Mesenchymal stem cell (in vitro differentiated cells and primary cell): ENCODE results near the gene GALNT2.

ENCODE experiments used
- DNase-seq: peaks from one replicate; pipeline ENCODE4 v3.0.0-alpha.2; 2013
- H2AFZ ChIP-seq: one replicate; pipeline ENCODE4 v1.6.1; 2013; ENCODE audit warnings: low read depth, mild to moderate bottlenecking, control low read depth, inconsistent platforms, low read length, moderate library complexity
- H2AK5ac ChIP-seq: 2 replicates; pipeline ENCODE4 v1.6.1; 2013; ENCODE audit warnings: low read length, moderate library complexity, mild to moderate bottlenecking, inconsistent platforms; ENCODE audit not compliant: severe bottlenecking
- H2BK120ac ChIP-seq: one replicate; pipeline ENCODE4 v1.6.1; 2013; ENCODE audit warnings: low read depth, mild to moderate bottlenecking, inconsistent platforms, low read length, moderate library complexity
- H2BK12ac ChIP-seq, 2 experiments: one replicate each; pipeline ENCODE4 v1.6.1; 2013; ENCODE audit warnings: inconsistent platforms in 2 of 2, low read length in 2 of 2, mild to moderate bottlenecking in 2 of 2, moderate library complexity in 2 of 2, control low read depth in 1 of 2
- H2BK15ac ChIP-seq: one replicate; pipeline ENCODE4 v1.6.1; 2013; ENCODE audit warnings: mild to moderate bottlenecking, low read depth, inconsistent platforms; ENCODE audit not compliant: poor library complexity, severe bottlenecking
- H2BK5ac ChIP-seq: 2 replicates; pipeline ENCODE4 v1.6.1; 2013; ENCODE audit warnings: low read depth, mild to moderate bottlenecking, low read length, control low read depth, inconsistent platforms; ENCODE audit not compliant: poor library complexity, severe bottlenecking
- H3K14ac ChIP-seq, 2 experiments: one replicate each; pipeline ENCODE4 v1.6.1; 2013; ENCODE audit warnings: inconsistent platforms in 2 of 2, low read length in 2 of 2, control low read depth in 1 of 2, mild to moderate bottlenecking in 1 of 2, moderate library complexity in 1 of 2
- H3K18ac ChIP-seq, 2 experiments: one replicate each; pipeline ENCODE4 v1.6.1; 2013; ENCODE audit warnings: inconsistent platforms in 2 of 2, low read length in 2 of 2, control low read depth in 1 of 2, low read depth in 1 of 2, mild to moderate bottlenecking in 1 of 2
- H3K23ac ChIP-seq, 2 experiments: one replicate each; pipeline ENCODE4 v1.6.1; 2013; ENCODE audit warnings: inconsistent platforms in 2 of 2, low read length in 2 of 2, mild to moderate bottlenecking in 2 of 2, moderate library complexity in 2 of 2, control low read depth in 1 of 2
- H3K27ac ChIP-seq: 2 replicates; pipeline ENCODE4 v1.5.1; 2013; ENCODE audit warnings: mild to moderate bottlenecking, moderate library complexity, low read length, control low read depth, inconsistent platforms; ENCODE audit not compliant: poor library complexity, severe bottlenecking
- H3K27me3 ChIP-seq, 2 experiments: 2 replicates each; pipeline versions ENCODE4 v1.6.1 to v1.7.0; 2013; ENCODE audit warnings: low read length in 2 of 2, mild to moderate bottlenecking in 2 of 2, moderate library complexity in 2 of 2, control low read depth in 1 of 2, inconsistent platforms in 1 of 2; ENCODE audit not compliant: control insufficient read depth in 1 of 2, insufficient read depth in 1 of 2
- H3K36me3 ChIP-seq, 2 experiments: 2 replicates each; pipeline versions ENCODE4 v1.6.1 to v1.7.0; 2013; ENCODE audit warnings: low read length in 2 of 2, control low read depth in 1 of 2, inconsistent platforms in 1 of 2, low read depth in 1 of 2, mild to moderate bottlenecking in 1 of 2; ENCODE audit not compliant: insufficient read depth in 2 of 2, control insufficient read depth in 1 of 2
- H3K4ac ChIP-seq, 2 experiments: one replicate each; pipeline ENCODE4 v1.6.1; 2013; ENCODE audit warnings: inconsistent platforms in 2 of 2, low read length in 2 of 2, mild to moderate bottlenecking in 2 of 2, moderate library complexity in 2 of 2, control low read depth in 1 of 2, low read depth in 1 of 2
- H3K4me1 ChIP-seq: 2 replicates; pipeline ENCODE4 v1.6.1; 2013; ENCODE audit warnings: low read depth, low read length, control low read depth; ENCODE audit not compliant: control insufficient read depth, insufficient read depth
- H3K4me2 ChIP-seq: 2 replicates; pipeline ENCODE4 v1.6.1; 2013; ENCODE audit warnings: low read length, mild to moderate bottlenecking, inconsistent platforms; ENCODE audit not compliant: poor library complexity, severe bottlenecking
- H3K4me3 ChIP-seq, 2 experiments: 2 replicates each; pipeline versions ENCODE4 v1.5.1 to v1.7.0; 2013; ENCODE audit warnings: low read length in 2 of 2, mild to moderate bottlenecking in 2 of 2, control low read depth in 1 of 2, low read depth in 1 of 2; ENCODE audit not compliant: insufficient read depth in 1 of 2
- H3K79me1 ChIP-seq: replicated peaks from 2 replicates; pipeline ENCODE4 v1.6.1; 2013; ENCODE audit warnings: mild to moderate bottlenecking, control low read depth, low read length, inconsistent platforms; ENCODE audit not compliant: poor library complexity, severe bottlenecking
- H3K9ac ChIP-seq: 2 replicates; pipeline ENCODE4 v1.7.0; 2013; ENCODE audit warnings: mild to moderate bottlenecking, low read length, moderate library complexity
- H3K9me3 ChIP-seq: 2 replicates; pipeline ENCODE4 v1.7.0; 2013; ENCODE audit warnings: mild to moderate bottlenecking, low read length; ENCODE audit not compliant: control insufficient read depth
- H4K8ac ChIP-seq: one replicate; pipeline ENCODE4 v1.6.1; 2013; ENCODE audit warnings: inconsistent platforms, mild to moderate bottlenecking, low read length, moderate library complexity
- H4K91ac ChIP-seq: one replicate; pipeline ENCODE4 v1.6.1; 2013; ENCODE audit warnings: mild to moderate bottlenecking, low read length, inconsistent platforms
- WGBS: methylation state at CpG from one replicate; pipeline ENCODE4 v1.1.7; 2013; ENCODE audit warnings: mixed read lengths; 5-methylcytosine and 5-hydroxymethylcytosine counted together

Gene GALNT2

DNA sequence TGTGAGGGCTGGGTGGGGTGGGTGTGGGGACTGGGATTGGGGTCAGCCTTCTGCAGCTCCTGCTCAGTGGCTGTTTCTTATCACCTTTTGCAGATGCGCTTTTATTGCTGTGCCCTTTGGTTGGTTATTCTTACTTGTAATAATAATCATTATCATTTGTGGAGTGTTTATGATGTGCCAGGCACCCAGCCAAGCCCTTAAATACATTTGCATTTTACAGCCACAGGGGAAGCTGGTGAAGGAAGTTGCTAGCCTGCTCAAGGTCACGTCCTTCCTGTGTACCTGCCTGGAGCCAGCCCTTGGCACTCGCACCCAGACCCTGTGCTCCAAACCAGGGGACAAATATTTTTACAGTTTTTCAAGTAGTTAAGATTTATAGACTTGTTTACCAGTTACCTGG is 215.1 kb downstream of the GALNT2 start:
- H3K36me3 ChIP-seq, result peaks cover 40 to 59% of the 10 kb centered on the region in 2 experiments
- H3K4me3 ChIP-seq, result no peak overlapping the region
- H3K18ac ChIP-seq, result no peak overlapping the region
- no peak overlapping the region for H4K8ac ChIP-seq
- H2BK12ac ChIP-seq, result no peak overlapping the region
- no peak overlapping the region for H2BK15ac ChIP-seq
- H3K4ac ChIP-seq, result no peak overlapping the region
- no peak overlapping the region for H3K9ac ChIP-seq
- no peak overlapping the region for H2BK120ac ChIP-seq
- no peak overlapping the region for H3K27ac ChIP-seq
- no peaks in the 10 kb centered on the region for H3K27me3 ChIP-seq
- H2BK5ac ChIP-seq, result no peak overlapping the region
- H2AFZ ChIP-seq, result no peak overlapping the region
- no peaks in the 10 kb centered on the region for H3K4me1 ChIP-seq
- WGBS, result 86% methylated on average over 1 of the region's 3 CpGs
- no peak overlapping the region for H4K91ac ChIP-seq
- H3K9me3 ChIP-seq, result no peaks in the 10 kb centered on the region
- H3K4me2 ChIP-seq, result no peak overlapping the region
- no peak overlapping the region for H3K14ac ChIP-seq
- H3K23ac ChIP-seq, result no peak overlapping the region
- no peak for DNase-seq
- peaks cover 4% of the 10 kb centered on the region for H3K79me1 ChIP-seq
- no peak overlapping the region for H2AK5ac ChIP-seq

GRCh38 chr1:230283678-230284077 is 216.6 kb downstream of the GALNT2 start:
- Histone ChIP-seq H2BK5ac (no peak overlapping the region), H3K14ac (no peak overlapping the region), H3K4ac (no peak overlapping the region), H3K9ac (no peak overlapping the region), H3K4me2 (no peak overlapping the region), H3K27ac (no peak overlapping the region), H3K4me3 (no peak overlapping the region), H2BK12ac (no peak overlapping the region), H4K91ac (no peak overlapping the region), H2AFZ (no peak overlapping the region), H3K18ac (no peak overlapping the region), H2BK120ac (no peak overlapping the region), H3K79me1 (peaks cover 4% of the 10 kb centered on the region), H3K9me3 (no peaks in the 10 kb centered on the region), H3K36me3 (peaks cover 27 to 47% of the 10 kb centered on the region in 2 experiments), H3K23ac (no peak overlapping the region), H4K8ac (no peak overlapping the region), H3K27me3 (peaks cover 0 to 11% of the 10 kb centered on the region in 2 experiments), H3K4me1 (no peaks in the 10 kb centered on the region), H2AK5ac (no peak overlapping the region), H2BK15ac (no peak overlapping the region)
- no peak for DNase-seq
- 96% methylated on average over 11 of the region's 12 CpGs for WGBS

- Histone ChIP-seq H3K18ac (no peak overlapping the region), H4K91ac (no peak overlapping the region), H3K9ac (no peak overlapping the region), H3K27ac (no peak overlapping the region), H3K27me3 (peaks cover 0 to 23% of the 10 kb centered on the region in 2 experiments), H2BK15ac (no peak overlapping the region), H3K23ac (no peak overlapping the region), H2AK5ac (no peak overlapping the region), H3K4ac (no peak overlapping the region), H3K36me3 (peaks cover 14 to 35% of the 10 kb centered on the region in 2 experiments), H3K79me1 (peaks cover 2% of the 10 kb centered on the region), H2BK5ac (no peak overlapping the region), H2BK12ac (no peak overlapping the region), H2AFZ (no peak overlapping the region), H2BK120ac (no peak overlapping the region), H3K4me3 (no peak overlapping the region), H3K14ac (no peak overlapping the region), H3K9me3 (no peaks in the 10 kb centered on the region), H3K4me2 (no peak overlapping the region), H3K4me1 (no peaks in the 10 kb centered on the region), H4K8ac (no peak overlapping the region)
- WGBS, result 93% methylated on average over 10 of the region's 10 CpGs
- DNase-seq, result no peak
These were observed 217.9 kb downstream of the GALNT2 start for GRCh38 chr1:230284891-230285290.

- Histone ChIP-seq H2AK5ac (no peak overlapping the region), H3K9me3 (no peaks in the 10 kb centered on the region), H3K4me3 (no peak overlapping the region), H3K23ac (no peak overlapping the region), H3K18ac (no peak overlapping the region), H3K79me1 (no peaks in the 10 kb centered on the region), H2BK120ac (no peak overlapping the region), H3K36me3 (peaks cover 10 to 30% of the 10 kb centered on the region in 2 experiments), H3K27me3 (peaks cover 0 to 27% of the 10 kb centered on the region in 2 experiments), H3K4me1 (no peaks in the 10 kb centered on the region), H3K14ac (no peak overlapping the region), H2BK15ac (no peak overlapping the region), H2BK12ac (no peak overlapping the region), H3K27ac (no peak overlapping the region), H2BK5ac (no peak overlapping the region), H2AFZ (no peak overlapping the region), H3K4me2 (no peak overlapping the region), H3K4ac (no peak overlapping the region), H3K9ac (no peak overlapping the region), H4K91ac (no peak overlapping the region), H4K8ac (no peak overlapping the region)
- DNase-seq, result no peak
- 91% methylated on average over 6 of the region's 7 CpGs for WGBS
These were observed 218.3 kb downstream of the GALNT2 start for GRCh38 chr1:230285351-230285750.
